Activated CD4-positive, alpha-beta T cell treated with anti-CD3 and anti-CD28 coated beads, Interleukin-2, amount 50 U/mL, for 1 hour (primary cell): ENCODE data around the gene TEX29.

ENCODE experiments used
- DNase-seq: peaks from one replicate; pipeline ENCODE4 v3.0.0-alpha.2; 2020

Gene TEX29

GRCh38 chr13:111292710-111293485 is 27.5 kb upstream of the TEX29 start:
- DNase-seq = no peak

GRCh38 chr13:111295886-111296285 is 24.6 kb upstream of the TEX29 start:
- DNase-seq = no peak

GRCh38 chr13:111296417-111296816 is 24.0 kb upstream of the TEX29 start:
- no peak for DNase-seq

GRCh38 chr13:111298214-111298975 is 22.0 kb upstream of the TEX29 start:
- no peak for DNase-seq

- no peak for DNase-seq
These were observed 18.3 kb upstream of the TEX29 start for GRCh38 chr13:111302045-111302726.

GRCh38 chr13:111303559-111303958 is 16.9 kb upstream of the TEX29 start:
- DNase-seq = no peak

- no peak for DNase-seq
These were observed 16.3 kb upstream of the TEX29 start for GRCh38 chr13:111304041-111304544.

- no peak for DNase-seq
These were observed 15.7 kb upstream of the TEX29 start for GRCh38 chr13:111304603-111305289.

GRCh38 chr13:111312944-111313590 is 7.4 kb upstream of the TEX29 start:
- DNase-seq = no peak

GRCh38 chr13:111313911-111314425 is 6.5 kb upstream of the TEX29 start:
- no peak for DNase-seq

GRCh38 chr13:111314852-111315251 is 5.6 kb upstream of the TEX29 start:
- no peak for DNase-seq

GRCh38 chr13:111315347-111315995 is 5.0 kb upstream of the TEX29 start:
- DNase-seq = no peak

- DNase-seq = no peak
These were observed 4.2 kb upstream of the TEX29 start for GRCh38 chr13:111316161-111316730.

- DNase-seq = no peak
These were observed 3.3 kb upstream of the TEX29 start for GRCh38 chr13:111317042-111317550.

GRCh38 chr13:111317571-111318345 is 2.7 kb upstream of the TEX29 start:
- DNase-seq = no peak

GRCh38 chr13:111318386-111318785 is 2.1 kb upstream of the TEX29 start:
- no peak for DNase-seq

GRCh38 chr13:111319521-111319920 is 921 bp upstream of the TEX29 start:
- DNase-seq = no peak

GRCh38 chr13:111322001-111322915 is 1.8 kb downstream of the TEX29 start:
- no peak for DNase-seq

- DNase-seq = no peak
These were observed 2.5 kb downstream of the TEX29 start for GRCh38 chr13:111322916-111323331.
